Sigmoid colon (tissue), 3 donors: ENCODE data around the gene PRKCG.

Source experiments
- POLR2A ChIP-seq, 2 donors: fragments of 450-650 bp; IDR thresholded peaks; one replicate each; pipeline ENCODE4 v1.6.1; 2016; ENCODE audit warnings: antibody characterized with exemption in 2 of 2, mild to moderate bottlenecking in 2 of 2, moderate library complexity in 2 of 2
- TF ChIP-seq, protein P1 (sequence below), 4 experiments: fragments of 450-650 bp in 3 of 4; fragments of 200-600 bp in 1 of 4; IDR thresholded peaks; one replicate each; pipeline ENCODE4 v1.5.1; 2016 to 2019; ENCODE audit warnings: antibody characterized with exemption in 4 of 4, mild to moderate bottlenecking in 3 of 4, moderate library complexity in 2 of 4

DNA sequence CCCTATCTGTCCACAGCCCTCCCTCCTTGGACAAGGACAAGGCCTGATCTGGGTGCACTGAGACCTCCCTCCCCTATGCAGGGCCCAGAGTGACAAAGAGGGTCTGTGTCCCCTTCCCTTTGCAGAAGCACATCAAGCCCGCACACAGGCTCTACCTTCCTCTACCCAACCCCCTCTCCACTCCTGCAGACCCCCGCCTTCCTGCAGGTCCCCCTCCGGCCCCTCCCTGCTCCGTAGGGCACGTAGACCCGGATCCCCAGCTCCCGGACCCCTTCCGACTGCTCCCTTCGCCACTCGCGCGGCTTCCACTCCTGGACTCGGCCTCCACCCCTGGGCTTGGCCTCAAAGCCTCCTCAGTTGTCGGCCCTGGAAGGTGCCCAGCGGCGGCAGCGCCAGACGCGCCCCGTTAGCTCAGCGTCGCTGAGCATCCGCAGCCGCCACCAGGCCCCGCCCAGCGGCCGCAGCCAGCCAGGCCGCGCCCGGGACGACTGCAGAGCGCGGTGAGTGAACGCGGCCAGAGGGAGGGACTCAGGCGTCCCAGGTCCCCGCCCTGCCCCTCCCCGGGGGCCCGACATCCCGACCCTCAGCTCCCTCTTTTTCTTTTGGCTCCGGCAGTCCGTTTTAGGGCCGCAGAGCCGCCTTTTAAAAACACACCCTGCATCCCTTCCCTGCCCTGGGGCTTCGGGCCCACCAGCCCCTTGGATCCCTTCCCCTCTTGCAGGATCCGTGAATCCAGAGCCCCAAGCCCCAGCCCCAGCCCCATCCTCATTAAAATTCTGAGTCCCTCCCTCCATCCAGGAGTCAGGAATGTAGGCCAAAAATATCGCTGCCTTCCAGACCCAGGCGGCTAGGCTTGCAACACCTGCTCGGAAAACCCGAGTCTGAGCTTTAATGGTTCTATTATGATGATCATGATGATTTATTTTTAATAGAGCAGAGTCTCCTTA, 15.8 kb upstream of the PRKCG start:
- TF ChIP-seq, protein P1, sequence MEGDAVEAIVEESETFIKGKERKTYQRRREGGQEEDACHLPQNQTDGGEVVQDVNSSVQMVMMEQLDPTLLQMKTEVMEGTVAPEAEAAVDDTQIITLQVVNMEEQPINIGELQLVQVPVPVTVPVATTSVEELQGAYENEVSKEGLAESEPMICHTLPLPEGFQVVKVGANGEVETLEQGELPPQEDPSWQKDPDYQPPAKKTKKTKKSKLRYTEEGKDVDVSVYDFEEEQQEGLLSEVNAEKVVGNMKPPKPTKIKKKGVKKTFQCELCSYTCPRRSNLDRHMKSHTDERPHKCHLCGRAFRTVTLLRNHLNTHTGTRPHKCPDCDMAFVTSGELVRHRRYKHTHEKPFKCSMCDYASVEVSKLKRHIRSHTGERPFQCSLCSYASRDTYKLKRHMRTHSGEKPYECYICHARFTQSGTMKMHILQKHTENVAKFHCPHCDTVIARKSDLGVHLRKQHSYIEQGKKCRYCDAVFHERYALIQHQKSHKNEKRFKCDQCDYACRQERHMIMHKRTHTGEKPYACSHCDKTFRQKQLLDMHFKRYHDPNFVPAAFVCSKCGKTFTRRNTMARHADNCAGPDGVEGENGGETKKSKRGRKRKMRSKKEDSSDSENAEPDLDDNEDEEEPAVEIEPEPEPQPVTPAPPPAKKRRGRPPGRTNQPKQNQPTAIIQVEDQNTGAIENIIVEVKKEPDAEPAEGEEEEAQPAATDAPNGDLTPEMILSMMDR (IDR thresholded peaks at IDR 0.05), result peak in 1 of 4 experiments; percentile 10
- TF ChIP-seq POLR2A (IDR thresholded peaks at IDR 0.05), result peak; percentile 30 to 37
